ENCODE measurements around the gene RARB. TPM values are rescaled to one million over a fixed set of nuclear protein-coding genes. Genes with fewer than 3 reads are reported as not detected.

Gene RARB
- polyA plus RNA-seq, 1 donor from 2014 or later, result 0.21 TPM

DNA sequence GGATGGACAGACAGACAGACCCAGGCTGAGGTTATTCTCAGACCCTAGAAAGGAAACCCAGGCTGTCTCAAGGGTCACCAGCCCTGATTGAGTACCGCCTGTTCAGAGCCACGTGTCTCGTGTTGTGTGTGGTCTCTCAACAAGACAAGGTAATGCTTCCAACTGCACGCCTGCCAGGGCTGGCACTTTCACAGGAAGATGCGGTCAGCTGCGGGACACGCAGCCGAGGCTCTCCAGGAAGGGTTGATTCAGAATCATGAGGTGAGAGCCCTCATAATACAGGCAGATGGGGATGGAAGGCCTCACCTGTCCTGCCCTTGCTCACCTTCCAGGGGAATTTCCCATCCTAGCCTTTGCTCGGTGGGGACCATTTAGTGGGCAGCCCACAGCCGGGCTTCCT, 155.3 kb downstream of the RARB start:
- H3K27me3 Mint-ChIP-seq, result peaks cover 10% of the 10 kb centered on the region
- H3K27ac Mint-ChIP-seq, result no peak overlapping the region
- H3K36me3 Mint-ChIP-seq, result no peaks in the 10 kb centered on the region
- H3K9me3 Mint-ChIP-seq, result peaks cover 0 to 6% (median 0%) of the 10 kb centered on the region in 3 donors
- H3K4me3 Mint-ChIP-seq, result no peak overlapping the region
- H3K4me1 Mint-ChIP-seq, result no peaks in the 10 kb centered on the region

DNA sequence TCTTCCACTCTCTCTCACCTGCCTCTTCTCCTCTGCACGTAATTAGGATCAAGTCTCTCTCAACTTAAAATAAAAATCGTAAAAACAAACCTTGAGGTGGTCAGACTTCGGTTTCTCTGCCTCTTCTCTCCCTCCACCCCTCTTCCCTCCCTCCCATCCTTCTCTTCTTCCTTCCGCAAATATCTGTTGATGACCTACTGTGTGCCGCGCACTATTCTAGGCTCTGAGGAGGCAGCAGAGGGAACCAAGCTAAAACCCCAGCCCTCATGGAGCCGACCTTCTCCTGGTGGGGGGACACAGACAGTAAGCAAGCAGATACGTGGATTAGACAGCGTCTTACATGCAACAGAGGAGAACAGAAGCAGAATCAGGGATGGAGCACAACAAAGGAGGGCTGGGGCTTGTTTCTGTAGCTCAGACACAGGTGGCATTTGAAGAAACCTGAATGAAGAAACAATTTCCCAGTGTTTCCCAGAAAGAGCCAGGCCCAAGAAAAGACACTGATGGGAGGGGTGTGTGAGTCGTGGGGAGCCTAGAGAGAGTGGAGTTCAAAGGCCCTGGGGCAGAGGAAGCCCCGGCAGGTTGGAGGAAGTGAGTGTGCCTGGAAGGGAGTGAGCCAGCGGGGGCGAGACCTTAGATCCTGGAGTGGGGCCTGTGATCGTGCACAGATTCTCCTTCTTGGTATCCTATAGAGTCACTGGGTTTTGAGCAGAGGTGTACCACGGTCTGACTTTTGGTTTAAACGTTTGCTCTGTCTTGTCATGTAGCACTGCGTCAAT, 156.1 kb downstream of the RARB start:
- no peak overlapping the region for H3K27ac Mint-ChIP-seq
- peaks cover 0 to 6% (median 0%) of the 10 kb centered on the region in 3 donors for H3K9me3 Mint-ChIP-seq
- H3K4me3 Mint-ChIP-seq, result peak overlapping the region in 1 of 4 donors; percentile 3
- H3K27me3 Mint-ChIP-seq, result peaks cover 6% of the 10 kb centered on the region
- H3K36me3 Mint-ChIP-seq, result no peaks in the 10 kb centered on the region
- no peaks in the 10 kb centered on the region for H3K4me1 Mint-ChIP-seq

DNA sequence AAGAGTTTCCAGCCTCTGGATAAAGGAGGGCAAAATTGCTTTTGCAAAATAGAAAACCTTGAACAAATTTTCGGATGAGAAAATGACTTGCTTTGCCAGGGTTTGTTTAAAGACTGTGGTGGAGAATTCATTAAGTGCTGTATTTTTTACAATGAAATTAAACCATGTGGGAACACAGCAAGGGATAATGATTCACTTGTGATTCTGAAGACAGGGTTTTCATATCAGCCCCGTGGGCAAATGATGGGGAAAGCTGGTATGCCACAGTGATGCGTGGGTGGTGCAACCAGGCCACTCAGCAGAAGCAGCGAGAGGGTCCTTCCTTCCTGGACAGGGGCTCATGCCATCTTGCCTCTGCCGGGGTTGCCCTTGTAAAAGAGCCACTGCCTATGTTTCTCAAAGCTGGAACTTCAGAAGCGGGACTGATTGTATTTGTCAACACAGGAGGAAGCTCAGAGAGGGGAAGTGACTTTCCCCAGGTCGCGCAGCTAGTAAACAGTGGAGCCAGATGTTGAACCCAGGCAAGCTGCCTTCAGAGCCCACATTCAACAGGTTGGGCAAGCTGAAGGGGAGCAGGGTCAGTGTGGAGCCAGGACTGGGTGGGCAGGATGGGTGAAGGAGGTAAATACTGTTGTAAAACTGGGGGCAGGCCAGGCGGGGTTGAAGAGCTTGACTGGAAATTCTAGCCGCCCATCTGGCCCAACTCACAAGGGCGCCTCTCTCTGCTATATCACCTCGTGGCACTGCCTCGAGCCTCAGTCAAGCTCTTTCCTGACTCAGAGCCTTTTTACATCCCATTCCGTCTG, 157.5 kb downstream of the RARB start:
- Mint-ChIP-seq H3K27me3 (peaks cover 4% of the 10 kb centered on the region), H3K27ac (no peak overlapping the region), H3K36me3 (no peaks in the 10 kb centered on the region), H3K4me1 (no peaks in the 10 kb centered on the region), H3K9me3 (peaks cover 0 to 6% (median 0%) of the 10 kb centered on the region in 3 donors), H3K4me3 (no peak overlapping the region)

DNA sequence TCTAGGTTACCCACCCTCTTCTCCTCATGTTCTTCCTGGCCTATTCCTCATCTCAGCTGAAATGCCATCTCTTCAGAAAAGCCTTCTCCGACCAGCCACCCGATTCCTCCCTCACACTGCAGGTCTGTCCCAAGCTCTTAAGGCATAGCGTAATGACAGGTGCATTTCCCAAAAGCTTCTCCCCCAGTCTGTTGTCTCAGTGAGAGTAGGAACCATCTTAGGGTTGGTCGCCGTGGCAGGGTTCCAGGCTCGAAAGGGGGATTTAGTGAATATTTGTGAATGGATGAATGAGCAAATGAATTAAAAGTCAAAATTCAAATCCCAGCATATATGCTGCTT, 158.1 kb downstream of the RARB start:
- H3K36me3 Mint-ChIP-seq, result no peaks in the 10 kb centered on the region
- H3K27ac Mint-ChIP-seq, result no peak overlapping the region
- no peak overlapping the region for H3K4me3 Mint-ChIP-seq
- H3K4me1 Mint-ChIP-seq, result no peaks in the 10 kb centered on the region
- H3K9me3 Mint-ChIP-seq, result peaks cover 0 to 6% (median 0%) of the 10 kb centered on the region in 3 donors
- peaks cover 4% of the 10 kb centered on the region for H3K27me3 Mint-ChIP-seq

GRCh38 chr3:25586553-25586952, 158.5 kb downstream of the RARB start:
- peaks cover 4% of the 10 kb centered on the region for H3K27me3 Mint-ChIP-seq
- H3K36me3 Mint-ChIP-seq, result no peaks in the 10 kb centered on the region
- no peak overlapping the region for H3K27ac Mint-ChIP-seq
- H3K4me3 Mint-ChIP-seq, result no peak overlapping the region
- no peaks in the 10 kb centered on the region for H3K4me1 Mint-ChIP-seq
- H3K9me3 Mint-ChIP-seq, result peaks cover 0 to 6% (median 0%) of the 10 kb centered on the region in 3 donors

DNA sequence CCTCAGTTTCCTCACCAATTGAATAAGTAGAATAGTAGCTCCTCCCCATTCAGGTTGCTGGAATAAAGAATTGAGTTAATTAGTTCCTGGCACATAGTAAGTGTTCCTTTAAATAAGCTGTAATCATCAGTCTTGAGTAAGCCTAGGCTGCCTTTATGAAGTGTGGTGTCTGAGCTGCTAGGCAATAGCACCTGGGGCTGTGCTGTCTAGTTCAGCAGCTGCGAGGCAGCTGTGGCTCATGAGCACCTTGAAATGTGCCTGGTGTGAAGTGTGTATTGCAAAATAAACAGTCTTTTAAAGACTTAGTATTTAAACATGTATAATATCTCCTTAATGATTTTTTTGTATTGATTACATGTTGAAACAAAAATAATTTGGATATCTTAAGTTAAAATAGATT, 159.0 kb downstream of the RARB start:
- H3K4me1 Mint-ChIP-seq, result no peaks in the 10 kb centered on the region
- no peak overlapping the region for H3K27ac Mint-ChIP-seq
- peaks cover 4% of the 10 kb centered on the region for H3K27me3 Mint-ChIP-seq
- peaks cover 0 to 6% (median 0%) of the 10 kb centered on the region in 3 donors for H3K9me3 Mint-ChIP-seq
- no peaks in the 10 kb centered on the region for H3K36me3 Mint-ChIP-seq
- no peak overlapping the region for H3K4me3 Mint-ChIP-seq

GRCh38 chr3:25587526-25587925, 159.5 kb downstream of the RARB start:
- Mint-ChIP-seq H3K36me3 (no peaks in the 10 kb centered on the region), H3K27me3 (peaks cover 4% of the 10 kb centered on the region), H3K9me3 (peaks cover 0 to 6% (median 0%) of the 10 kb centered on the region in 3 donors), H3K27ac (no peak overlapping the region), H3K4me1 (no peaks in the 10 kb centered on the region), H3K4me3 (no peak overlapping the region)

GRCh38 chr3:25587975-25588374, 159.9 kb downstream of the RARB start:
- H3K4me3 Mint-ChIP-seq, result no peak overlapping the region
- no peak overlapping the region for H3K27ac Mint-ChIP-seq
- H3K4me1 Mint-ChIP-seq, result no peaks in the 10 kb centered on the region
- H3K36me3 Mint-ChIP-seq, result no peaks in the 10 kb centered on the region
- peaks cover 4% of the 10 kb centered on the region for H3K27me3 Mint-ChIP-seq
- peaks cover 0 to 6% (median 0%) of the 10 kb centered on the region in 3 donors for H3K9me3 Mint-ChIP-seq

DNA sequence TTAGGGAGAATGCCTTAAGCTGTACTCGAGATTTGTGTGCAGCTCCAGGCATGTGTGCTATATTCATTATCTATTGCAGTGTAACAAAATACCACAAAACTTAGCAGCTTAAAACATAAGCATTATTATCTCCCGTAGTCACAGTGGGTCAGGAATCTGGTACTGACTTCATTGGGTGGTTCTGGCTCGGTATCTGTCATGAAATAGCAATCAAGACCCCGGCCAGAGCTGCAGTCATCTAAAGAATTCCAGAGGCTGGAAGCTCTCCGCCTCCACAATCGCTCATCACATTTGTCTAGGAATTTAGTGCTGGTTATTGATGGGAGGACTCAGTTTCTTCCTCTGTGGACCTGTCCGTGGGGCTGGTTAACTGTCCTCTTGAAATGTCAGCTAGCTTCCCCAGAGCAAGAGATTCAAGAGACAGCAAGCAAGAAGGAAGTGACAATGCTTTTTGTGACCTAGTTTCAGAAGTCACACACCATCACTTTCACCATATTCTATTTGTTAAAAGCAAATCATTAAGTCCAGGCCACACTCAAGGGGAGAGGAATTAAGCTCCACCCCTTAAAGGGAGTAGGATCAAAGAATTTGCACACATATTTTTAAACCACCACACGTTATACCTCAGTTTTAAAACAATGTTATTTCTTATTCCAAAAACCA, 160.5 kb downstream of the RARB start:
- Mint-ChIP-seq H3K36me3 (no peaks in the 10 kb centered on the region), H3K4me3 (no peak overlapping the region), H3K4me1 (no peaks in the 10 kb centered on the region), H3K27me3 (peaks cover 4% of the 10 kb centered on the region), H3K27ac (no peak overlapping the region), H3K9me3 (peaks cover 0 to 6% (median 0%) of the 10 kb centered on the region in 3 donors)

- Mint-ChIP-seq H3K27ac (no peak overlapping the region), H3K27me3 (peaks cover 1% of the 10 kb centered on the region), H3K4me1 (peaks cover 0 to 4% (median 0%) of the 10 kb centered on the region in 3 donors), H3K4me3 (peak overlapping the region in 1 of 4 donors; percentile 15), H3K9me3 (peaks cover 0 to 6% (median 0%) of the 10 kb centered on the region in 3 donors), H3K36me3 (no peaks in the 10 kb centered on the region)
These were observed 161.2 kb downstream of the RARB start for GRCh38 chr3:25589104-25589782.

DNA sequence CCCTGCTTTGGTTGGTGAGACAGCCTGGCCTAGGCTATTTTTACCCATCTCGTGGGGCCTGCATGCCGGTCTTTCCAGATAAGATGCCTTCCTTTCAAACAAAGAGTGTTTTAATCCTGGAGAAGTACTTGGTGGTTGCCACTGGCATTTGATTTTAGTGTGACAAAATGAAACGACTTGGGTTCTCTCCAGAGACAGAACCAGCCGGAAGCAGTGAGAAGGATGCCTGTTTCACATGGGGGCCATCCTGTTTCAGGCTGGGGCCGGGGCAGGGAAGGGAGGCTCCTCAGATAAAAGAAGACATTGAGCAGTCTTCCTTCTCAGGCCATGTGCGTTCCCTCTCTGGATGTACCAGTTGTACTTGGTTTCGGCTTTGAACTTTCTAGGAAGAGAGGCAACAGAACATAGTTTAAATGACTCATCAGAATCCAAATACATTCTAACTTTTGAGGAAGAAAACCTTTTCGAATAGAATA, 161.8 kb downstream of the RARB start:
- H3K9me3 Mint-ChIP-seq, result peaks cover 0 to 6% (median 0%) of the 10 kb centered on the region in 3 donors
- H3K4me3 Mint-ChIP-seq, result no peak overlapping the region
- peaks cover 0 to 4% (median 0%) of the 10 kb centered on the region in 3 donors for H3K4me1 Mint-ChIP-seq
- no peak overlapping the region for H3K27ac Mint-ChIP-seq
- H3K36me3 Mint-ChIP-seq, result no peaks in the 10 kb centered on the region
- H3K27me3 Mint-ChIP-seq, result no peaks in the 10 kb centered on the region

DNA sequence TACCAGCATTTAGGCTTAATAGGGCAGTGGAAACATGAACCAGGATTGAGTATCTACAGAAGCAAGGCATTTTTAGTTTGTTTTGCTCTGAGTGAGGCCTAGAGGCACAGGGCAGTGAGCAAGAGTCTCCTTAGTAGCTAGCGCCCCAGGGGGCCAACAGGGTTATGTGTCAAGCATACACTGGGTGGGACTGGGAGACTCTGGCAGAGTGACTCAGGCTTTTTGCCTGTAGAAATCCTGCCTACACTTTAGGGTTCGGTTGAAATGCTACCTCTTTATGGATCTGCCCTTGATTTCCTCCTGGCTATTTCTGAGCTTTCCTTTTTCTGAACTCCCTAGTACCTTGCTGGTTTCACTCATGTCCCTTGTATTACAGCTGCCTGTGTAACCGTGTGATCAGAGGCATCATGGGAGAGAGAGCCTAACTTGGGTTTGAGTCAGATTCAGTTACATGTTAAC, 164.5 kb downstream of the RARB start:
- peaks cover 0 to 4% (median 0%) of the 10 kb centered on the region in 3 donors for H3K4me1 Mint-ChIP-seq
- no peak overlapping the region for H3K27ac Mint-ChIP-seq
- H3K9me3 Mint-ChIP-seq, result peaks cover 0 to 6% (median 0%) of the 10 kb centered on the region in 3 donors
- H3K4me3 Mint-ChIP-seq, result no peak overlapping the region
- H3K27me3 Mint-ChIP-seq, result no peaks in the 10 kb centered on the region
- peaks cover 1% of the 10 kb centered on the region for H3K36me3 Mint-ChIP-seq

GRCh38 chr3:25593001-25593400, 164.9 kb downstream of the RARB start:
- H3K27ac Mint-ChIP-seq, result no peak overlapping the region
- H3K4me1 Mint-ChIP-seq, result peaks cover 0 to 4% (median 0%) of the 10 kb centered on the region in 3 donors
- H3K4me3 Mint-ChIP-seq, result no peak overlapping the region
- peaks cover 0 to under 1% (median 0%) of the 10 kb centered on the region in 3 donors for H3K9me3 Mint-ChIP-seq
- no peaks in the 10 kb centered on the region for H3K27me3 Mint-ChIP-seq
- peaks cover 1% of the 10 kb centered on the region for H3K36me3 Mint-ChIP-seq

DNA sequence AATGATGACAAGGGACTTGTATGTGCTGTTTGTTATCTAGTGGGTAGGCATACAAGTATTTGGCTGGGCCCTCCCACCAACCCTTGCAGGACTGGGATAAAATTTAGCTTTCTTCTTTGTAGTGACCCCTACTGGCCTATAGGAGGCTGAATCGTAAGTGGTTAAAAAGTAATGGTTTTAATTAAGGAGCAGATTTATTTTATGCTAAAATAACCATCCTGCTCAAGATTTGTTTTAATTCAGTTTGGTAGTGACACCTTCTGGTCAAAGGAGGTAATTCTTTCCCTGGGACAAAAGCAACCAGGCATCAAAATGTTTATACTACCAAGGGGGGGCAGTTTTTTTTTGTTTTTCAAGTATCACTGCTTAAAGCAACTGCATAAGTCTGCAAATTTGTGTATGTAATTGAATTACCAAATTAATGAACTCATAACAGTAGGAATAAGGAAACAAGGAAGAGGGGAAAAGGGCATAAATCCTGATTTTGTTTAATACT, 166.0 kb downstream of the RARB start:
- Mint-ChIP-seq H3K9me3 (no peaks in the 10 kb centered on the region), H3K4me1 (peaks cover 0 to 4% (median 0%) of the 10 kb centered on the region in 3 donors), H3K4me3 (no peak overlapping the region), H3K36me3 (peaks cover 1% of the 10 kb centered on the region), H3K27ac (no peak overlapping the region), H3K27me3 (no peaks in the 10 kb centered on the region)

Measured in IgD-negative memory B cell (primary cell).